ENCODE measurements around the gene IL31. TPM values are rescaled to one million over a fixed set of nuclear protein-coding genes. Genes with fewer than 3 reads are reported as not detected.

The IL31 gene
- total RNA-seq, 1 experiment from 2014 or later, result not detected

DNA sequence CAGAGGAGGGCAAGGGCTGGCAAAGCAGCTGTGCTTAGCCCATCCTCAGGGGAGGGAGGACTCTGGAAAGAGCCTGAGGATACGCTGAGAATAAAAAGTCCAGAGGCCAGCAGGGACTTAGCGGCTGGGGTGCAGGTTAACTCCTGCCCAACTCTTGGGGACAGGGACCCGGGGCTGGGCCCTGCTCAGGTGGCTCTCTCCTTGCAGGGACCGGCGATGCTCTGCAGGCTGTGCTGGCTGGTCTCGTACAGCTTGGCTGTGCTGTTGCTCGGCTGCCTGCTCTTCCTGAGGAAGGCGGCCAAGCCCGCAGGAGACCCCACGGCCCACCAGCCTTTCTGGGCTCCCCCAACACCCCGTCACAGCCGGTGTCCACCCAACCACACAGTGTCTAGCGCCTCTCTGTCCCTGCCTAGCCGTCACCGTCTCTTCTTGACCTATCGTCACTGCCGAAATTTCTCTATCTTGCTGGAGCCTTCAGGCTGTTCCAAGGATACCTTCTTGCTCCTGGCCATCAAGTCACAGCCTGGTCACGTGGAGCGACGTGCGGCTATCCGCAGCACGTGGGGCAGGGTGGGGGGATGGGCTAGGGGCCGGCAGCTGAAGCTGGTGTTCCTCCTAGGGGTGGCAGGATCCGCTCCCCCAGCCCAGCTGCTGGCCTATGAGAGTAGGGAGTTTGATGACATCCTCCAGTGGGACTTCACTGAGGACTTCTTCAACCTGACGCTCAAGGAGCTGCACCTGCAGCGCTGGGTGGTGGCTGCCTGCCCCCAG lies 32.3 kb upstream of the IL31 start:
- POLR2A ChIA-PET (ENCODE audit: low non-redundant PET), result no interaction called here
- intact Hi-C loops (cut with micrococcal nuclease; ENCODE audit: unreplicated experiment), result no loop called here
- DNase-seq (ENCODE audit: low spot score), result no peak
- CTCF ChIA-PET, result interaction anchor here (0.6 kb wide), 1 partner anchor 29 kb away, joined by 3 read pairs; no protein-coding TSS in a partner anchor
- Histone ChIP-seq H3K4me1 (ENCODE audit: insufficient read depth, low read length, poor library complexity, severe bottlenecking) (peaks cover 14% of the 10 kb centered on the region), H3K36me3 (ENCODE audit: insufficient read depth, low read length, poor library complexity, severe bottlenecking) (peaks cover 19% of the 10 kb centered on the region), H3K4me3 (ENCODE audit: low read depth, low read length, poor library complexity, severe bottlenecking) (no peak overlapping the region), H3K27me3 (replicated peaks; ENCODE audit: insufficient read depth, low read depth, low read length, poor library complexity) (peaks cover 15% of the 10 kb centered on the region), H3K9me3 (ENCODE audit: low read depth, low read length, poor library complexity, severe bottlenecking) (no peaks in the 10 kb centered on the region), H3K27ac (ENCODE audit: low read depth, low read length, poor library complexity, severe bottlenecking) (no peak overlapping the region)
- TF ChIP-seq, protein P1, sequence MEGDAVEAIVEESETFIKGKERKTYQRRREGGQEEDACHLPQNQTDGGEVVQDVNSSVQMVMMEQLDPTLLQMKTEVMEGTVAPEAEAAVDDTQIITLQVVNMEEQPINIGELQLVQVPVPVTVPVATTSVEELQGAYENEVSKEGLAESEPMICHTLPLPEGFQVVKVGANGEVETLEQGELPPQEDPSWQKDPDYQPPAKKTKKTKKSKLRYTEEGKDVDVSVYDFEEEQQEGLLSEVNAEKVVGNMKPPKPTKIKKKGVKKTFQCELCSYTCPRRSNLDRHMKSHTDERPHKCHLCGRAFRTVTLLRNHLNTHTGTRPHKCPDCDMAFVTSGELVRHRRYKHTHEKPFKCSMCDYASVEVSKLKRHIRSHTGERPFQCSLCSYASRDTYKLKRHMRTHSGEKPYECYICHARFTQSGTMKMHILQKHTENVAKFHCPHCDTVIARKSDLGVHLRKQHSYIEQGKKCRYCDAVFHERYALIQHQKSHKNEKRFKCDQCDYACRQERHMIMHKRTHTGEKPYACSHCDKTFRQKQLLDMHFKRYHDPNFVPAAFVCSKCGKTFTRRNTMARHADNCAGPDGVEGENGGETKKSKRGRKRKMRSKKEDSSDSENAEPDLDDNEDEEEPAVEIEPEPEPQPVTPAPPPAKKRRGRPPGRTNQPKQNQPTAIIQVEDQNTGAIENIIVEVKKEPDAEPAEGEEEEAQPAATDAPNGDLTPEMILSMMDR (conservative IDR thresholded peaks at IDR 0.05; ENCODE audit: low read depth, low read length), result no peak
- TF ChIP-seq EZH2 (IDR thresholded peaks at IDR 0.05; ENCODE audit: borderline replicate concordance, low read depth, low read length, poor library complexity, severe bottlenecking), result no peak
- BruUV-seq (replicated peaks), result no TSS peak

DNA sequence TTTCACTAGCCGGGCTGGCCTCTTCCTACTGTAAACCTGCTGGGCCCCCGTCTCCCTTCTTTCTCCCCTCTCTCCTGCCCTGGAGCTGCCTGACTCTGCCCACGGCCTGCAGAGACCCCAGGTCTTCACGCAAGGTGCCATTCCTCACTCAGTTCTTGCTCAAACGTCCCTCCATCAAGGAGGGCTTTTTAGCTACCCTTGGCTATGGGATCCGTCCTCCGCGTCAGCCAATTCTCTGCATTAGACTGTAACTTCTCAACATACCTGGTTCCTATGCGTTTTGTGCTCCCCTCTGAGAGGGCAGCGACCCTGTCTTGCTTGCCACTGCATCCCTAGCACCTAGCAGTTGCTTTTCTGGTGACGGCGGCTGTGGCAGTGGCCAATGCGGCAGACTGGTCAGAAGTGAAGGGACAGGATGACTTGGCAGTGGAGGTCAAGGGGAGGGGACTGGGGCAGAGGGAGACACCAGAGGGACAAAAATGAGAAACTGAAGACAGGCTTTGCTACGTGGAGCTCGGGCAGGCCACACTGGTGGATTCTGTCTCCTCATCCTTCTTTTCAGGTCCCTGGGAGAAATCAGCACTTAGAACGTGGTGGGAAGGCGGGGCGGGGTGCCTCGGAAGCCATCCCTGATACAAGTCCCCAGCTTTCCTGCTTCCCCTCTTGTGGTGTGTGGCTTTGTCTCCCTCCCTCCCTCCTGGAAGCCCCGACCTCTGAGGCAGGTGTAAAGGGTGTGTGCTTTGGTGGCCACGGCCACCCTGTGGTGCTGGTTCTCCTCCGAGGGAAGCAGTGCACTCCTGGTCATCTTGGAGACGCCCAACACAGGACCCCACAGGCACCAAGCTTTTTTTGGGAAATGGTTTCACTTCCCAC lies 31.3 kb upstream of the IL31 start:
- TF ChIP-seq, protein P1 (conservative IDR thresholded peaks at IDR 0.05; ENCODE audit: low read depth, low read length), result no peak
- no peak for TF ChIP-seq EZH2 (IDR thresholded peaks at IDR 0.05; ENCODE audit: borderline replicate concordance, low read depth, low read length, poor library complexity, severe bottlenecking)
- peaks cover 14% of the 10 kb centered on the region for H3K4me1 ChIP-seq (ENCODE audit: insufficient read depth, low read length, poor library complexity, severe bottlenecking)
- DNase-seq (ENCODE audit: low spot score), result no peak
- POLR2A ChIA-PET (ENCODE audit: low non-redundant PET), result no interaction called here
- H3K36me3 ChIP-seq (ENCODE audit: insufficient read depth, low read length, poor library complexity, severe bottlenecking), result peaks cover 16% of the 10 kb centered on the region
- peaks cover 15% of the 10 kb centered on the region for H3K27me3 ChIP-seq (replicated peaks; ENCODE audit: insufficient read depth, low read depth, low read length, poor library complexity)
- intact Hi-C loops (cut with micrococcal nuclease; ENCODE audit: unreplicated experiment), result no loop called here
- CTCF ChIA-PET, result interaction anchor here (0.6 kb wide), 2 partner anchors 14 to 28 kb away, joined by 3 read pairs; no protein-coding TSS in a partner anchor
- H3K9me3 ChIP-seq (ENCODE audit: low read depth, low read length, poor library complexity, severe bottlenecking), result no peaks in the 10 kb centered on the region
- no TSS peak for BruUV-seq (replicated peaks)
- no peak overlapping the region for H3K4me3 ChIP-seq (ENCODE audit: low read depth, low read length, poor library complexity, severe bottlenecking)
- H3K27ac ChIP-seq (ENCODE audit: low read depth, low read length, poor library complexity, severe bottlenecking), result no peak overlapping the region

DNA sequence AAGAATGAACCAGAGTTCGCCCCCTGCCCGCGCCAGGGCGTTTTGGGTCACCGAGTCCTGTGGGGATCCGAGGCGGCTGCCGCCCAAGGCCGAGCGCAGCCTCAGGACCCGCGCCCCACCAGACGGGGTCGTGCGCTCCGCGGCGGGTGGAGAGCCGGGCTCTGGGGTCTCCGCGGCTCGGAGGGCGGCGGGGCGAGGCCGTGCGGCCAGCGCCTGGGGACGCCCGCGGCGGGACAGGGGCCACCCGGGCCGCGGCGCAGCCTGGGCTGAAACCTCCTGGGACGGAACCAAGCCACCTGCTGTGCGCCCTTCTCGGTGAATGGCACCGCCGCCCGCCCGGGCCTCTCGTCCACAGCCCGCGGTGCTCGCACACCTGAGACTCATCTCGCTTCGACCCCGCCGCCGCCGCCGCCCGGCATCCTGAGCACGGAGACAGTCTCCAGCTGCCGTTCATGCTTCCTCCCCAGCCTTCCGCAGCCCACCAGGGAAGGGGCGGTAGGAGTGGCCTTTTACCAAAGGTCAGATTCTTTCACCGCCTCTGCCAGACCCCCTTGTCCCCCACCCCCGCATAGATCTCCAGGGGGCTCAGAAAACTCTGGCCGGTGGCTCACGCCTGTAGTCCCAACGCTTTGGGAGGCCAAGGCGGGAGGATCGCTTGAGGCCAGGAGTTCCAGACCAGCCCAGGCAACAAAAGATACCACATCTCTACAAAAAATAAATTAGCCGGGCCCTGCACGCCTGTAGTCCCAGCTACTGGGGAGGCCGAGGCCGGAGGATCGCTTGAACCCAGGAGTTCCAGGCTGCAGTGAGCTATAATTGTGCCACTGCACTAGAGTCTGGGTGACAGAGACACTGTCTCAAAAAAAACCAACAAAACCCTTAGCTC lies 30.4 kb upstream of the IL31 start:
- CTCF ChIA-PET, result interaction anchor here (0.6 kb wide), 1 partner anchor 15 kb away, joined by 4 read pairs; no protein-coding TSS in a partner anchor
- TF ChIP-seq, protein P1 (conservative IDR thresholded peaks at IDR 0.05; ENCODE audit: low read depth, low read length), result no peak
- TF ChIP-seq EZH2 (IDR thresholded peaks at IDR 0.05; ENCODE audit: borderline replicate concordance, low read depth, low read length, poor library complexity, severe bottlenecking), result no peak
- POLR2A ChIA-PET (ENCODE audit: low non-redundant PET), result no interaction called here

More for the DNA sequence above, 30.4 kb upstream of the IL31 start:
- Histone ChIP-seq H3K36me3 (ENCODE audit: insufficient read depth, low read length, poor library complexity, severe bottlenecking) (peaks cover 9% of the 10 kb centered on the region), H3K4me1 (ENCODE audit: insufficient read depth, low read length, poor library complexity, severe bottlenecking) (peaks cover 14% of the 10 kb centered on the region), H3K27me3 (replicated peaks; ENCODE audit: insufficient read depth, low read depth, low read length, poor library complexity) (peaks cover 15% of the 10 kb centered on the region), H3K9me3 (ENCODE audit: low read depth, low read length, poor library complexity, severe bottlenecking) (no peaks in the 10 kb centered on the region), H3K4me3 (ENCODE audit: low read depth, low read length, poor library complexity, severe bottlenecking) (peak overlapping the region; percentile 48), H3K27ac (ENCODE audit: low read depth, low read length, poor library complexity, severe bottlenecking) (no peak overlapping the region)
- intact Hi-C loops (cut with micrococcal nuclease; ENCODE audit: unreplicated experiment), result no loop called here
- BruUV-seq (replicated peaks), result no TSS peak
- DNase-seq (ENCODE audit: low spot score), result no peak

All from A673 (cell line).